GM23248 (cell line): ENCODE results near the gene AKAP6.

Source experiments
- EZH2 ChIP-seq: fragments of 200-600 bp; sonication (generic); IDR thresholded peaks from 2 replicates; pipeline ENCODE4 v1.6.1; 2018; ENCODE audit warnings: antibody characterized with exemption, mild to moderate bottlenecking; ENCODE audit not compliant: insufficient read depth, poor library complexity, severe bottlenecking
- EZH2phosphoT487 ChIP-seq: fragments of 200-600 bp; sonication (generic); IDR thresholded peaks from 2 replicates; pipeline ENCODE4 v1.6.1; 2018; ENCODE audit warnings: antibody characterized with exemption, moderate library complexity, mild to moderate bottlenecking, low read depth; ENCODE audit not compliant: insufficient read depth

- TF ChIP-seq EZH2: no peak
- TF ChIP-seq EZH2phosphoT487: no peak
Observed at GRCh38 chr14:32823706-32824105, 494.6 kb downstream of the AKAP6 start.
